Measurements from ENCODE around the gene OGFR. TPM values are rescaled to one million over a fixed set of nuclear protein-coding genes. Genes with fewer than 3 reads are reported as not detected.
A peak's percentile ranks its signal among the peaks of the same experiment; 100 is the strongest.

The OGFR gene, protein sequence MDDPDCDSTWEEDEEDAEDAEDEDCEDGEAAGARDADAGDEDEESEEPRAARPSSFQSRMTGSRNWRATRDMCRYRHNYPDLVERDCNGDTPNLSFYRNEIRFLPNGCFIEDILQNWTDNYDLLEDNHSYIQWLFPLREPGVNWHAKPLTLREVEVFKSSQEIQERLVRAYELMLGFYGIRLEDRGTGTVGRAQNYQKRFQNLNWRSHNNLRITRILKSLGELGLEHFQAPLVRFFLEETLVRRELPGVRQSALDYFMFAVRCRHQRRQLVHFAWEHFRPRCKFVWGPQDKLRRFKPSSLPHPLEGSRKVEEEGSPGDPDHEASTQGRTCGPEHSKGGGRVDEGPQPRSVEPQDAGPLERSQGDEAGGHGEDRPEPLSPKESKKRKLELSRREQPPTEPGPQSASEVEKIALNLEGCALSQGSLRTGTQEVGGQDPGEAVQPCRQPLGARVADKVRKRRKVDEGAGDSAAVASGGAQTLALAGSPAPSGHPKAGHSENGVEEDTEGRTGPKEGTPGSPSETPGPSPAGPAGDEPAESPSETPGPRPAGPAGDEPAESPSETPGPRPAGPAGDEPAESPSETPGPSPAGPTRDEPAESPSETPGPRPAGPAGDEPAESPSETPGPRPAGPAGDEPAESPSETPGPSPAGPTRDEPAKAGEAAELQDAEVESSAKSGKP
- polyA plus RNA-seq: 79.6 TPM

DNA sequence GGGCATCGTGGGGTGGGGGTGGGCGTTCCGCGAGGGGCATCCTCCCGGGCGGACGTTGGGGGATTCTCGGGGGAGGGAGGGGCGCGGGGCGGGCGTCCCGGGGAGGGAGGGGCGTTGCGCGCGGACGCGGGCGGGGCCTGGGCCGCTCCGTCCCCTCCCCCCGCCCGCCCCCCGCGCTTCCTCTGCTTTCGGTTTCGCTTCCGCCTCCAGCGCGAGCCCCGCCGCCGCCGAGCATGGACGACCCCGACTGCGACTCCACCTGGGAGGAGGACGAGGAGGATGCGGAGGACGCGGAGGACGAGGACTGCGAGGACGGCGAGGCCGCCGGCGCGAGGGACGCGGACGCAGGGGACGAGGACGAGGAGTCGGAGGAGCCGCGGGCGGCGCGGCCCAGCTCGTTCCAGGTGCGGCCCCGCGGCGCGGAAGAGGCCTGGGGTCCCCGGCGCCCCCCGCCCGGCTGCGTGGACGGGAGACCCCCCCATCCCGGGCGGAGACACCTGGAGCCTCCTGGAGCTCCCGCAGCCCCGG lies at the start of gene OGFR:
OGFR (plus strand) TSS at position 209 of the 528 bp plus-strand sequence; CDS start at position 234, 25 bp downstream.
- Mint-ChIP-seq H3K9me3 (no peaks in the 10 kb centered on the region), H3K27me3 (no peaks in the 10 kb centered on the region), H3K4me3 (peak within 1 kb of the TSS; percentile 92 to 100 (median 98)), H3K4me1 (peaks cover 12 to 24% (median 18%) of the 10 kb centered on the region in 3 donors), H3K36me3 (peaks cover 4% of the 10 kb centered on the region), H3K27ac (peak within 1 kb of the TSS; percentile 97 to 98 (median 97))

DNA sequence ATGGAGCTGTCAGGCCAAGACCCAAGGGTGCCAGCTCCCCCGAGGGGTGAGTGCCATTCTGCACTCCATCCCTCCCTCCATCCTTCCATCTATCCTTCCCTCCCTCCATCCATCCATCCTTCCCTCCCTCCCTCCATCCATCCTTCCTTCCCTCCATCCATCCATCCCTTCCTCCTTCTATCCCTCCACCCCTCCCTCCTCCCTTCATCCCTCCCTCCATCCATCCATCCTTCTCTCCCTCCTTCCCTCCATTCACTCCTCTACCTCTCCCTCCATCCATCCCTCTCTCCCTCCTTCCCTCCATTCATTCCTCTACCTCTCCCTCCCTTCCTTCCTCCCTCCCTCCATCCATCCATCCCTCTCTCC lies 49.7 kb upstream of the OGFR start:
- no peak overlapping the region for H3K4me3 Mint-ChIP-seq
- H3K4me1 Mint-ChIP-seq: peaks cover 0 to 4% (median 0%) of the 10 kb centered on the region in 3 donors
- no peaks in the 10 kb centered on the region for H3K9me3 Mint-ChIP-seq
- no peaks in the 10 kb centered on the region for H3K36me3 Mint-ChIP-seq
- peaks cover 15% of the 10 kb centered on the region for H3K27me3 Mint-ChIP-seq
- H3K27ac Mint-ChIP-seq: no peak overlapping the region

DNA sequence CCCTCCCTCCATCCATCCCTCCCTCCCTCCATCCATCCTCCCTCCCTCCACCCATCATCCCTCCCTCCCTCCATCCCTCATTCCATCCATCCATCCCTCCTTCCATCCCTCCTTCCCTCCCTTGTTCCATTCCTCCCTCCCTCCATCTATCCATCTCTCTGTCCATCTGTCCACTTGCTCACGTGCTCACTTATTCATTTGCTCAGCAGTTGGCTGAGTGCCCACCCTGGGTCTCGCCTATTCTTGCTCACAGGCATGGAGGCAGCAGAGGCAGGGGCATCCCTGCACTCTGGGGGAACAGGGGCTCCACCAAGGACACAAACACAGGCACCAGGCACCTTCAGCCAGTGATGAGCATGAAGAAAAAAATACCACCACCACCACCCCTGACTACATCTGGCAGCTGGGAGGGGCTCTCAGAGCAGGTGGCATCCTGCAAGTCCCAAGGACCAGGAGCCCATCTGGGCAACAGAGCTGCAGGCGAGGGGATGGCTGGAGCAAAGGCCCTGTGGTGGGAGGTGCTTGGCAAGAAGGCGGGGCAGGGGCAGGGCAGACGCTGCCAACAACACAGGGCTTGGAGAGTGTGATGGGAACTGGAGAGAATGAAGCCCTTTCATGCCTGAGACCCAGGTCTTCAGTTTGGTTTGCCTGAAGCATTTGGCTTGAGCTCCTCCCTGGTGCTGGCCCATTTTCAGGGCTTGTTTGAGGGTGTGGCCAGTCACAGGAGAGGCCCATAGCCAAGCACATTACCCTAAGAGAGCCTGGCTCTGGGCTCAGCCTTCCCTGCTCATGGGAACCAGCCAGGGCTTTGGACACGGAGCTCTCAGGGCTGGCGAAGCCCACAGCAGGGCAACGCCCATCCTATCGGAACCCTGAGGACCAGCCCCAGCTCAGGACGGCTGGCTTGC lies 48.6 kb upstream of the OGFR start:
- Mint-ChIP-seq H3K36me3 (no peaks in the 10 kb centered on the region), H3K4me1 (peaks cover 0 to 3% (median 0%) of the 10 kb centered on the region in 3 donors), H3K27ac (no peak overlapping the region), H3K9me3 (no peaks in the 10 kb centered on the region), H3K4me3 (peak overlapping the region in 1 of 4 donors; percentile 39), H3K27me3 (peaks cover 12% of the 10 kb centered on the region)

DNA sequence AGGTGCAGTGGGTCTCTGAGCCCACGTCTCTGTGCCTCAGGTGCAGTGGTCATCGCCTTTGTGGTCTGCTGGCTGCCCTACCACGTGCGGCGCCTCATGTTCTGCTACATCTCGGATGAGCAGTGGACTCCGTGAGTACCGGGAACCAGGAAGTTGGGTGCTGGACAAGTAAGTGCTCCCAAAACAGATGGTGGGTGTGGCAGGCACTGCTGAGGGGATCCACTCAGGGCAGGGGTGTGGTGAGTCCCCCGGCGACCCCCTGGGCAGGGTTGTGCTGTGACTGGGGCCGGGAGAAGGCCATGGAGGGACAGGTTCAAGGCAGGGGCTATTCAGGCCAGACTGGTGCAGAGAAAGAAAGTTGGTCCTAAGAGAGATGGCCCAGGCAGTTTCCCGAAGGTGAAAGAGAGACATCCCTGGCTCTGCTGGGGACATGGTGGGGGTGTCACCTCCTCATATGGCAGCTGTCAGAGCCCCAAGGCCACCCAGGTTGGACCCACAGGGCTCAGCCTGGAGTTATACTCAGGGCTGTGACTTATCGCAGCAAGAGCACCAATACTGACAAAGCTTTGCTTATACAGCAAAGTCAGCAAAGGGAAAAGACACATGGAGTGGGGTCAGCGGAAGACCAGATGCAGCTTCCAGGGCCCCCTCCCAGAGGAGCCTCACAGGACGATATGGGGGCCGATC lies 46.3 kb upstream of the OGFR start:
- Mint-ChIP-seq H3K27ac (peak overlapping the region in 1 of 3 donors; percentile 39), H3K9me3 (no peaks in the 10 kb centered on the region), H3K36me3 (no peaks in the 10 kb centered on the region), H3K4me3 (no peak overlapping the region), H3K4me1 (no peaks in the 10 kb centered on the region), H3K27me3 (peaks cover 15% of the 10 kb centered on the region)

DNA sequence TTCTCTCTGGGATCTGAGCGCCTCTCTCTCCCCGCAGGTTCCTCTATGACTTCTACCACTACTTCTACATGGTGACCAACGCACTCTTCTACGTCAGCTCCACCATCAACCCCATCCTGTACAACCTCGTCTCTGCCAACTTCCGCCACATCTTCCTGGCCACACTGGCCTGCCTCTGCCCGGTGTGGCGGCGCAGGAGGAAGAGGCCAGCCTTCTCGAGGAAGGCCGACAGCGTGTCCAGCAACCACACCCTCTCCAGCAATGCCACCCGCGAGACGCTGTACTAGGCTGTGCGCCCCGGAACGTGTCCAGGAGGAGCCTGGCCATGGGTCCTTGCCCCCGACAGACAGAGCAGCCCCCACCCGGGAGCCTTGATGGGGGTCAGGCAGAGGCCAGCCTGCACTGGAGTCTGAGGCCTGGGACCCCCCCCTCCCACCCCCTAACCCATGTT lies 44.6 kb upstream of the OGFR start:
- Mint-ChIP-seq H3K27me3 (peaks cover 17% of the 10 kb centered on the region), H3K36me3 (no peaks in the 10 kb centered on the region), H3K27ac (no peak overlapping the region), H3K4me3 (no peak overlapping the region), H3K4me1 (no peaks in the 10 kb centered on the region), H3K9me3 (no peaks in the 10 kb centered on the region)

DNA sequence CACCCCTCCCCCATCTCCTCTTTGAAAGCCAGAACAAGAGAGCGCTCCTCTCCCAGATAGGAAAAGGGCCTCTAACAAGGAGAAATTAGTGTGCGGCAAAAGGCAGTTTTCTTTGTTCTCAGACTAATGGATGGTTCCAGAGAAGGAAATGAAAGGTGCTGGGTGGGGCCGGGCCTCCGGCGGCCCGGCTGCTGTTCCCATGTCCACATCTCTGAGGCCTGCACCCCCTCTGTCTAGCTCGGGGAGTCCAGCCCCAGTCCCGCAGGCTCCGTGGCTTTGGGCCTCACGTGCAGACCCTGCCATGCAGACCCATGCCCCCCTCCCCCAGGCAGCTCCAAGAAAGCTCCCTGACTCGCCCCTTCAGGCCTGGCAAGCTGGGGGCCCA lies 44.2 kb upstream of the OGFR start:
- H3K9me3 Mint-ChIP-seq: no peaks in the 10 kb centered on the region

DNA sequence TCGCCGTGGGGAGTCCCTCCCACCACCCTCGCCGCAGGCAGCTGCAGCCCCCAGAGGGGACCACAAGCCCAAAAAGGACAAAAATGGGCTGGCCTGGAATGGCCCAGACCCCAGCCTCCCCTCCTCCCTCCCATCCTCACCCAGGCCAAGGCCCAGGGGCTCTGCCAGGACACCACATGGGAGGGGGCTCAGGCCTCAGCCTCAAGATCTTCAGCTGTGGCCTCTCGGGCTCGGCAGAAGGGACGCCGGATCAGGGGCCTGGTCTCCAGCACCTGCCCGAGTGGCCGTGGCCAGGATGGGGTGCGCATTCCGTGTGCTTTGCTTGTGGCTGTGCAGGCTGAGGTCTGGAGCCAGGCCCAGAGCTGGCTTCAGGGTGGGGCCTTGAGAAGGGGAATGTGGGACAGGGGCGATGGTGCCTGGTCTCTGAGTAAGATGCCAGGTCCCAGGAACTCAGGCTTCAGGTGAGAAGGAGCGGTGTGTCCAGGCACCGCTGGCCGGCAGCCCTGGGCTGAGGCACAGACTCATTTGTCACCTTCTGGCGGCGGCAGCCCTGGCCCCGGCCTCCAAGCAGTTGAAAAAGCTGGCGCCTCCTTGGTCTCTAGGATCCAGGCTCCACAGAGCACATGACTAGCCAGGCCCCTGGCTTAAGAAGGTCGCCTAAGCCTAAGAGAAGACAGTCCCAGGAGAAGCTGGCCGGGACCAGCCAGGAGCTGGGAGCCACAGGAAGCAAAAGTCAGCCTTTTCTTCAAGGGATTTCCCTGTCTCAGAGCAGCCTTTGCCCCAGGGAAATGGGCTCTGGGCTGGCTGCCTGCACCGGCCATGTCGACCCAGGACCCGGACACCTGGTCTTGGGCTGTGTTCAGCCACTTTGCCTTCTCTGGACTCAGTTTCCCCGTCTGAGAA lies 43.5 kb upstream of the OGFR start:
- Mint-ChIP-seq H3K4me3 (no peak overlapping the region), H3K27ac (no peak overlapping the region), H3K4me1 (no peaks in the 10 kb centered on the region), H3K27me3 (peaks cover 17% of the 10 kb centered on the region), H3K9me3 (no peaks in the 10 kb centered on the region), H3K36me3 (no peaks in the 10 kb centered on the region)

More for the DNA sequence above, 44.2 kb upstream of the OGFR start:
- Mint-ChIP-seq H3K27me3 (peaks cover 17% of the 10 kb centered on the region), H3K36me3 (no peaks in the 10 kb centered on the region), H3K4me3 (no peak overlapping the region), H3K4me1 (no peaks in the 10 kb centered on the region), H3K27ac (no peak overlapping the region)

DNA sequence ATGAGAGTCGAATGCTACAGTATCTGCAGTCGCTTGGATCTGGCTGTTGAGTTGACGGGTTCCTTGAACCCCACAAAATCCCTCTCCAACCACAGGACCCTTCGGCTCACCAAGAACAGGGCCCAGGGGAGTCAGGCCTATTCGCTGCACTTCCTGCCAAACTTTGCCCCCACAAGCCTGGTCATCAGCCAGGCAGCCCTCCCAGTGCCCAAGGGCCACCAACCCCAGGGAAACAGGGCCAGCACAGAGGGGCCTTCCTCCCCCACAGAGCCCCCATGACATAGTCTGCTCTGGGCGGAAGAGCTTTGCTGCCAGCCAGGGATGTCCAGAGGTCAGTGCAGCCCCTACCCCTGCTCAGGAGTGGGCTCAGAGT lies 42.9 kb upstream of the OGFR start:
- Mint-ChIP-seq H3K27me3 (peaks cover 19% of the 10 kb centered on the region), H3K4me3 (no peak overlapping the region), H3K36me3 (no peaks in the 10 kb centered on the region), H3K27ac (no peak overlapping the region), H3K4me1 (no peaks in the 10 kb centered on the region), H3K9me3 (no peaks in the 10 kb centered on the region)

DNA sequence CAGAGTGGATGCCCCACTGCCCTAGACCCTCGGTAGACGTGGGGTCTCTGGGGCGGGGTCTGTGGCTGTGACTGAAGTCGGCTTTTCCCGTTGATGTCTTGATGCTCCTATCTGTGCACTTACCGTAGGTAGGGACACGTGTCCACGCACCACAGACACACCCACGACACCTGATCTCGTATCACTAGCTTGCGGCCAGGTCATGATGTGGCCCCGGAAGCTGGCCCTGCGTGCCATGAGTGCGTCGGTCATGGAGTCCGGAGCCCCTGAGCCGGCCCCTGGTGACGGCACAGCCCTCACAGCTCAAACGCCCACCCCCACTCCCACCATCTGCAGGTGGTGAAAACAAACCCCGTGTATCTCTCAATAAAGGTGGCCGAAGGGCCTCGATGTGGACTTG lies 42.3 kb upstream of the OGFR start:
- Mint-ChIP-seq H3K9me3 (no peaks in the 10 kb centered on the region), H3K27me3 (peaks cover 16% of the 10 kb centered on the region), H3K4me3 (no peak overlapping the region), H3K36me3 (no peaks in the 10 kb centered on the region), H3K27ac (no peak overlapping the region), H3K4me1 (peaks cover 0 to 2% (median 0%) of the 10 kb centered on the region in 3 donors)

DNA sequence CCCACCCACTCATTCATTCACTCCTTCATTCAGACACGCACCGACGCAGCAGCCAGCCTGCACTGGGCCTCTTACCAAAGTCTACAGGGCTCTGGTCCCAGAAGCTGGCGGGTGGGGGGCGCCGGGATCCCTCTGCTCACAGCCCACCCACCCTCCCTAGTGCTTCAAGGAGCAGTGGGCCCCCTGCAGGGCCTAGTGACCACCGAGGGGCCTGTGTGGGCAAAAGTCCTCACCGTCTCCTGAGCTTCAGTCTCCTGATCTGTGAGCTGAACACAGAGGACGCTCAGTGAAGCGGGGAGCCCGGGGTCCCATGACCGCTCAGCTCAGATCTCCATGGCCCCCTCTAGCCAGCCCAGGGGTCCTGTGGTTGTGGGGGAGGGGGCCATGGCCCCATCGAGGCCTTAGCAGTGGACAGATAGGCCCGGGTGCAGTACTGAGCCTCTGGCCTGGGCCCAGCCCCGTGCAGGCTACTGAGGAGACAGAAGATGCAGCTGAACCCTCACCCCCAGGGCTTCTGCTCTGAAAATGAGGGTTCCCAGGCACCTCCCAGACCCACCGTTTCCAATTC lies 41.8 kb upstream of the OGFR start:
- no peak overlapping the region for H3K4me3 Mint-ChIP-seq
- no peaks in the 10 kb centered on the region for H3K9me3 Mint-ChIP-seq
- H3K36me3 Mint-ChIP-seq: no peaks in the 10 kb centered on the region
- H3K27ac Mint-ChIP-seq: no peak overlapping the region
- peaks cover 0 to 2% (median 0%) of the 10 kb centered on the region in 3 donors for H3K4me1 Mint-ChIP-seq
- H3K27me3 Mint-ChIP-seq: peaks cover 16% of the 10 kb centered on the region

DNA sequence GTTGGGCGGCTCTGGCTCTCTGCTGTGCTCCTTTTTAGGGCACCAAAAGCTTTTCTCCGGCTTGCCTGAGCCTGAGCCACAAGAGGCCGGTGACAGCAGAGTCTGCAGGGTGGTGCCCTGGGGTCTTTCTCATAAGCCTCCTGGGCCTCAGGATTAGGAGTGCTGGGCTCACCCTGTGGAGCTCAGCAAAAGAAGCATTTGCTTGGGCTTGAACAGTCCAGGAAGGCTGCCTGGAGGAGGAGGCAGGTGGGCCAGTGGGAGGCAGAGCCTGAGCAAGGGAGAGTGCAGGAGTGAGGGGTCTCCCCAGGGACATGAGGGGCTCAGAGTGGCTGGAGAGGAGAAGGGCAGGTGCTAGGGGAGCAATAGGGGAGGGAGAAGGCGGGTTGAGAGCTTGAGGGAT lies 41.2 kb upstream of the OGFR start:
- Mint-ChIP-seq H3K27me3 (peaks cover 14% of the 10 kb centered on the region), H3K9me3 (no peaks in the 10 kb centered on the region), H3K4me3 (no peak overlapping the region), H3K36me3 (no peaks in the 10 kb centered on the region), H3K4me1 (peaks cover 0 to 2% (median 0%) of the 10 kb centered on the region in 3 donors), H3K27ac (no peak overlapping the region)

DNA sequence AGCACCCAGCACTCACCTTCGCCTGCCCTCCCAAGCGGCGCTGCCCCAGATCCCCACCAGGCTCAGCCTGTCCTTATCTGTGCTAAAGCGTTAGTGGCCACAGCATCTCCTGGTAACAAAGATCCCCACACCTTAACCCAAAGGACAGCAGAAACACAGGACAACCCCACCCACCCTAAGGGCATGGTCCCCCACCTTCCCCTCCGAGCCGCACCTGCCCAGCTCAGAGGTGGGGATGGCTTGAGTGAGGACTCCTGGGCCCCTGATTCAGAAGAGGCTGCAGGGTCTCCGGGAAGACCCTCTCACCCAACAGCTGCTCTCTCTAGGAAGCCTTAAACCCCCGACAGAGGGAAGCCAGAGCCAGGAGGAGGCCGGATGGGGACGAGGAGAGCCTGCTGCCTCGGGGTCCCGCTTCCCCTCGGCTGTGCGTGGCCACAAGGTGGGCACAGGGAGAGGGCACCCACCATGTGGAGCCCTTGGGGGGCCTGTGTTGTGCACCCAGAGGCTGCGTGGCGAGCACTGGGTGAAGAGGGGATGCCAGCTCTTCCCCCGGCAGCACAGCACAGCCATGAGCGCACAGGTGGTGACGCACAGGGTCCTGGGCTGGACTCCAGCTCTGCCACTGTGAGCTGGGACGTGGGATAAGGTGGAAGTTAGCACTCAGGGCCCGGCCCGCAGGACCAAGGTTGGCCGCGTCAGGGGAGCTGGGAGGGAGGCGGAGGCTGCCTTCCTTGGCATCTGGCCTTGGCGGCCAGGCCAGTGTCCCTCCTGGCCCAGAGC lies 40.3 kb upstream of the OGFR start:
- H3K27me3 Mint-ChIP-seq: peaks cover 9% of the 10 kb centered on the region
- H3K4me1 Mint-ChIP-seq: peaks cover 0 to 2% (median 0%) of the 10 kb centered on the region in 3 donors
- no peaks in the 10 kb centered on the region for H3K36me3 Mint-ChIP-seq
- no peaks in the 10 kb centered on the region for H3K9me3 Mint-ChIP-seq
- H3K4me3 Mint-ChIP-seq: no peak overlapping the region
- H3K27ac Mint-ChIP-seq: peak overlapping the region in 1 of 3 donors; percentile 71

DNA sequence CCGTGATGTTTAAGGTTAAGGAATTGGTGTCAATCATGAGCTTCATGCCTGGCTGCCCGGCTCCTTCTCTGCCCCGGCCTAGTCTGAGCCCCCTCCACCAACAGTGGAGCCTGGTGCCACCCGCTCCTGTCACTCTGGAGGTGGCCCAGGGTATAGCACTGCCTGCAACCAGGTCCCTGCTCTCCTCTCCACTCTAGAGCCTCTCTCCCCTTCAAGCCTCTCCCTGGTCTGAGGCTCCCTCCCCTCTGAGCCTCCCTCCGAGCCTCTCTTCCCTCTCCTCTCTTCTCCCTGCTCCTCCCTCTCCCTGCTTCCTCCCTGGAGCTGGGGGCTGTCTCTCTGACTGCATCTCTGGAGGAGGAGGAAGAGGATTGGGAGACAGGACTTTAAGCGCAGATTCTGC lies 39.6 kb upstream of the OGFR start:
- no peak overlapping the region for H3K27ac Mint-ChIP-seq
- H3K4me3 Mint-ChIP-seq: no peak overlapping the region
- peaks cover 0 to 2% (median 0%) of the 10 kb centered on the region in 3 donors for H3K4me1 Mint-ChIP-seq
- no peaks in the 10 kb centered on the region for H3K36me3 Mint-ChIP-seq
- peaks cover 8% of the 10 kb centered on the region for H3K27me3 Mint-ChIP-seq
- no peaks in the 10 kb centered on the region for H3K9me3 Mint-ChIP-seq

All from IgD-negative memory B cell (primary cell).